ENCODE results near the gene MSGN1.

MSGN1 gene, protein sequence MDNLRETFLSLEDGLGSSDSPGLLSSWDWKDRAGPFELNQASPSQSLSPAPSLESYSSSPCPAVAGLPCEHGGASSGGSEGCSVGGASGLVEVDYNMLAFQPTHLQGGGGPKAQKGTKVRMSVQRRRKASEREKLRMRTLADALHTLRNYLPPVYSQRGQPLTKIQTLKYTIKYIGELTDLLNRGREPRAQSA

GRCh38 chr2:17816396-17817245 lies at the start of gene MSGN1:
MSGN1 (plus strand) TSS chr2:17816460; CDS start chr2:17816519, 59 bp downstream.
- DNase-seq (ENCODE audit: low read depth): no peak

DNA sequence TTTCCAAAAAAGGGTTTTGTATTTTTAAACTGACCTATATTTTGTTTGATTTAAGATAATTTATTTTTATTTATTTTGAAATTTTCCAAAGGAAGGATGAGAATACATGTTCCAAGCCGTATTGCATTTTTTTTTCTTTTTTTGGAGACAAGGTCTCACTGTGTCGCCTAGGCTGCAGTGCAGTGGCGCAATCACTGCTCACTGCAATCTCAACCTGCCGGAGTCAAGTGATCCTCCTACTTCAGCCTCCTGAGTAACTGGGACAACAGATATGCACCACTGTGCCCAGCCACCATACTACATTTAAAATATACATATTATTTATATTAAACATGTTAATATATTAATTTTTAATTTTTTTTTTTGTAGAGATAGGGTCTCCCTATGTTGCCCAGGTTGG lies 47.4 kb upstream of the MSGN1 start:
- no peak for DNase-seq (ENCODE audit: low read depth)

DNA sequence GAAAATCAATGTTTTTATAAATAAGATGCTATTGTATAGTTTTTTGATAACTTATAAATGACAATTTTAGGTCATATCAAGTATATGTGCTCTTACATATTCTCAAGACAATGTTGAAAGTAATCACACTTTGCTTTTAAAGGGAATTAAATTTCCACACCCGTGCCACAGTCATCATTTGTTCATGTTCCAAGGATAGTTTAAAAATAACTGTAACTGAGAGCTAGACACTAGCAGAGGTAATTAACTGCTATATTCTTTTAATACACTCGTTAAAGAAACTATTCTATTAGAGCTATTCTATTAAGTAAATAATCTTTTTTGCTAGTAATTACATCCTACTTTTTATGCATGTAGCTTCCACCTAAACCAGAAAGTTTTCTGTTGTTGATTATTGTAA lies 44.3 kb upstream of the MSGN1 start:
- no peak for DNase-seq (ENCODE audit: low read depth)

- DNase-seq (ENCODE audit: low read depth): no peak
These were observed 43.7 kb upstream of the MSGN1 start for GRCh38 chr2:17772532-17772931.

- DNase-seq (ENCODE audit: low read depth): no peak
These were observed 35.7 kb upstream of the MSGN1 start for GRCh38 chr2:17780546-17780945.

DNA sequence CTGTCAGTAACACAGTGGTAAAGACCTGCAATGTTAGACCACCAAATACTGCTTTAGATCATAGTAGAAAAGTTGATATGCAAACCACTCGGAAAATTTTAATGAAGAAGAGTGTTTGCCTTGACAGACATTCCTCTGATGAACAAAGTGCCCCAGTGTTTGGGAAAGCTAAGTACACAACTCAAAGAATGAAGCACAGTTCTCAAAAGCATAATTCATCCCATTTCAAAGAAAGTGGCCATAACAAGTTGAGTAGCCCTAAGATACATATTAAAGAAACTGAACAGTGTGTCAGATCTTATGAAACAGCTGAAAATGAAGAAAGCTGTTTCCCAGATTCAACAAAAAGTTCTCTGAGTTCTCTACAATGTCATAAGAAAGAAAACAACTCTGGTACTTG lies 34.8 kb upstream of the MSGN1 start:
- no peak for DNase-seq (ENCODE audit: low read depth)

DNA sequence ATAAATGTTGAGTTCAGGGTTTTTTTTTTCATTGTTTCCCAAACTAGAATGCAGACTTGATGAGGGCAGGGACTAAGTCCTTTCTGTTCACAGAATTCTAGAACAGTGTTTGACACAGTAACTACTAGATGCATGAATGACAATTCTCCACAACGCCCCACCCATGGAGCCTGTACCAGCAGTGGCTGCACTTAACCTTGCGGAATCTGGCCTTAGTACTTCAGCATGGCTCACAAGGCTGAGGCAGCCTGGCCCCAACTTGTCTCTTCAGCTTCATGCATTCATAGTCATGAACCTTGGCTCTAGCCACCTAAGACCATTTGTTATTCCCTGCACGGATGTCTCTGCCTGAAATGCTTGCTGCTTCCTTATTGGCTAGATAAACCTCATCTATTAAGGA lies 29.5 kb upstream of the MSGN1 start:
- DNase-seq (ENCODE audit: low read depth): no peak

- DNase-seq (ENCODE audit: low read depth): no peak
These were observed 27.5 kb upstream of the MSGN1 start for GRCh38 chr2:17788773-17789172.

DNA sequence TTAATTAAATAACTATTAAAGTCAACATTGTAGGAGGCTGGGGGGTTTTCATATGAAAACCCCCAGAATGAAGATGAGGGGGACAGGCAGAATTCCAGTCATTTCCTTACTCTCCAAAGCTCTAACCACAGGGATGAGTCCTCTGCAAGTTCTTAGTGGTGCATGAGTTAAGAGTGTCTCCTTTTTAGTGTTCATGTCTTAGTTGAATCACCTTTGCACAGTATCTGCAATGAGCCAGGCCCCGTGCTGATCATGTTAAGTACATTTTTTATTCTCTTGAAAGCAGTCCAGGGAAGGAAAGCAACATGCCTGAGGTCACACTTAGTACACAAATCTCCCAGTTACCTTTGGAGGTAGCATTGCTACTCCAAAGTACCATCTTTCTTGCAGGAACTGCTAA lies 25.7 kb upstream of the MSGN1 start:
- DNase-seq (ENCODE audit: low read depth): no peak

DNA sequence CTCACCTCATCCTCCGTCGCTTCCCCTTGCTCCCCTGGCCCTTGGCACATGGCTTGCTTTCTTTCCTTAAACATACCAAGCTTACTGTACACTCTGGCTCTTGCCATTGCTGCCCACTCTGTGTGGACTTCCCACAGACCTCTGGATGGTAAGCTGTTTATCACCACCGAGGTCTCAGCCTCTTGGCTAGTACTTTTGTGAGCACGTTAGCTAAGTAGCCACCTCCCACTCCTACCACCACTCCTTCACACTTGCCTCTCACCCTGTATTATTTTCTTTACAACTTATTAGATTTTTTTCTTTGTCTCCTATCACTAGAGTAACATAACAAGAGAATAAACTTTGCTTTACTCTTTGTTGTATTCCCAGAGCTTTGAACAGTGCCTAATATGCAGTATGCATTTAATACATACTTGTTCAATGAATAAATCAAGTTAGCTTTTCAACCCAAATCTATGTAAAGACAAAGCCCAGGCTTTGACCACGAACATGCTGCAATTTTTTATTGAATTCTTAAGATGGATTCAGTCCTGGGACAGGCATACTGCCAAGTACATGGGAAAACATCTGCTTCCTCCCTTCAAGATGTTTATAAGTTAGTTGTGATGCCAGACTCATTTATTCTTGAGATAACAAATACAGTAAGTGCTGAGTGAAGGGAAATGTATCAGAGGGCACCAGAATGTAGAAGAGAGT lies 25.0 kb upstream of the MSGN1 start:
- peak; percentile 58 for DNase-seq (ENCODE audit: low read depth)

- DNase-seq (ENCODE audit: low read depth): no peak
These were observed 24.5 kb upstream of the MSGN1 start for GRCh38 chr2:17791817-17792130.

- no peak for DNase-seq (ENCODE audit: low read depth)
These were observed 23.7 kb upstream of the MSGN1 start for GRCh38 chr2:17792515-17792914.

DNA sequence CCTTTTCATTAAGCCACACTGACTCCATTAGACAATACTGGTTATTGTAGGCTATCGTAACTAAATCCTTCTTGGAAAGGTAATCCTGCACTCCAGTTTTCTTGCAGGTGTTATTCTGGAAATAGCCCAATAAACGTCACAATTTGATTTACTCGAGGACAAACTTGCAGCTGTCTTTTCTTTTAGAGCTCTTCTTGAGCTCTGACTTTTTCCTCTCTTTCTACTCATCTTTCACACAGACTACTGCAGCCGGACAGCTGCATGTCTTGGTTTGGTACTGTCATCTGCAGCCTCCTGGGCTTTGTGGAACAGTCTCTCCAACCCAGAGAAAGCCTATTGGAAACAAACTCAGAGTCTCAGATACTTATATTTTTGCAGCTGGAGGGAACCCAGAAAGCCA lies 23.0 kb upstream of the MSGN1 start:
- DNase-seq (ENCODE audit: low read depth): no peak

DNA sequence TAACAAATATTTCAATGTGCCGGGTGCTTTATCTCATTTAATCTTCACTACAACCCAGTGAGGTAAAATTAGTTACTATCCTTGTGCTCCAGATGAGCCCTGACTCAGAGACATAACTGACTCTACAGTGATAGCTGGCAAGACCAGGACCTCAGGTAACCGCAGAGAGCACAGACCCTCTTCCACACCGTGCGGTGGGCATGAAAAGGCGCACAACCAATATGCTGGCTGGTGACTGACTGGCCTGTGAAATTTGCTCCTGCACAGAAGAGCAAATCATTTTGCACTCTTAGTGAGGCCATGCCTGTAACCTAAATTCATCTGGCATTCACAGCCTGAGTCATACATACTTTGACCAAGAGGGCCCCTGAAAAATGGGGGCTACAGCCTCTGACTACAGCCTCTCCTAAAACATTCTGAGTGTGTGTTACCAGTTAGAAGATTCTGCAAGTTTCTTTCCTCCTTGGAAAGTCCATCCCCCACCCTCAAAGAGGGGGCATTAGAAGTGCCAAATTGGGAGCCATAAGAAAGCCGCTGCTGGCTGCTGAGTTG lies 22.4 kb upstream of the MSGN1 start:
- no peak for DNase-seq (ENCODE audit: low read depth)

DNA sequence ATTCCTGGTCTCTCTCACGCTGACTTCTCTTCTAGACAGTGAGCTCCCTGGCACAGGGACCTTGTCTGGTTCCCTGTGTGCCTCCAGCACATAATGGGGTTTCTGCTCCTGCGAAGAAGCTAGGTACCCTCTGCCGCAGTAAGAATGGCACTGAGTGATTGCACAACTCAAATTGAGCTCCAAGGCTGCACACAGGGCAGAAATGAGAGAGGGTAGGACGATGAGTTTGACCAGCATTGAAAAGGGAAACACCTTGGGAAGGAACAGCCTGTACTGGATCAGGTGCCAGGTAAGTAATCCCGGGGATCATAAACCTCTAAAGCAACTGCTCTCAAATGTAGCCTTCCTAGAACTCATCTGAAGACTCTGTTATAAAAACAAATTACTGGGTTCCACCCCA lies 21.0 kb upstream of the MSGN1 start:
- no peak for DNase-seq (ENCODE audit: low read depth)

DNA sequence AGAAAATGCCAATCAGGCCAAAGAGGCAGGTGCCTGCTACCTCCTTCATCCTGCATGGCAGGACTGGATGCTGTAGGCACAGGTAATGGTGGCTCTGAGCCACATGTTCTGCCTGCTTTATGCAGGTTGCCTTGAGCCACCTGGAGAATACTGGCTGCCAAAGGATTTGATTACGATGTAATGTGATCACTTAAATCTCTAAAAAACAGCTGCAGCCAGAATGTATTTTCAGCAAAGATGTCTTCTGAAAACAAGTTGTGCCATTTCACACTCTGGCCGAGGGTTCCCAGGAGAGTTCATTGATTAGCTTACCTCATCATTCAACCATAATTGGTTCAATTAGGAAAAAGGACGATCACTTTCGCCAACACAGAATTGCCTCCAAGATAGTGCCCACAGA lies 17.9 kb upstream of the MSGN1 start:
- DNase-seq (ENCODE audit: low read depth): no peak

GRCh38 chr2:17799301-17800120 lies 16.7 kb upstream of the MSGN1 start:
- no peak for DNase-seq (ENCODE audit: low read depth)

- no peak for DNase-seq (ENCODE audit: low read depth)
These were observed 16.0 kb upstream of the MSGN1 start for GRCh38 chr2:17800219-17800618.

- no peak for DNase-seq (ENCODE audit: low read depth)
These were observed 15.4 kb upstream of the MSGN1 start for GRCh38 chr2:17800693-17801458.

DNA sequence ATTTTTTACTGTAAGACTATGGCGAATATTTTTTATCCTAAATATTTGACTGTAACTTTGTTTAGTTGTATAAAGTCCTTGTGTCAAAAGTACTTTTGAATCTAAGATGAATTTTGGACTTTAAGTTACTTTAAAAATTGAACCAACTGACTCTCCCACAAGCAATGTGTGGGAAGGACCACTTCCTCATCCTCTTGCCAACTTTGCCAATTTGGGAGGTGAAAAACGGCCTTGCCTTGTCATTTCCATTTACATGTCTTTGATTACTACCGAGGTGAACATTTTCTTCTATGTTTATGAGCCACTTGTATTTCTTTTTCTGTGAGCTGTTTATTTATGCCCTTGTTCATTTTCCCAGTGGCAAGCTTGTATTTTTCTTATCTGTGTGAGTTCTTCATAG lies 12.8 kb upstream of the MSGN1 start:
- no peak for DNase-seq (ENCODE audit: low read depth)

DNA sequence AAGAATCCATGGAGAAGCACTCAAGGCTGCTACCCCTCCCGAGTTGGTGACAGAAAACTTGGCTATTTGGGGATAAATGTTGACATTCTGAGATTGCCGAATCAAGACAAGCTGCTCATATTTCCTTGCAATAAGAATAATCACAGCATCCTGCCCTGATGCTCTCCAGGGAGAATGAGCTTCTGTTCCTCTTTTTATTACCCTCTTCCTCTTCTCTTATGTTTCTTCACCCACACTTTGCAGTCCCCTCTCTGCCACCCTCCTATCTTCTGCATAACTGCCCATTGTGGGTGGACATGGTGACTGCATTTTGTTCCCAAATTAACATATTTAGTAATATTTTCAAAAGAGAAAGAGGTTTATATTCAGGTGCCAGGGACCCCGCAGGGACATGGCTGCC lies 11.9 kb upstream of the MSGN1 start:
- no peak for DNase-seq (ENCODE audit: low read depth)

All from fibroblast of the conjunctiva (primary cell).